Retinal pigment epithelial cell (primary cell): ENCODE measurements around the gene KLHL13.
"Not testable (repeated sequence)": the region's sequence is repeated elsewhere in the genome, so short reads cannot be mapped to it uniquely, and the experiment has no call there.

Experiments used
- DNase-seq: peaks from one replicate; pipeline ENCODE4 v3.0.0-alpha.2; 2010; ENCODE audit warnings: low read depth
- H3K4me3 ChIP-seq: 2 replicates; pipeline ENCODE4 v1.5.1; 2011; ENCODE audit warnings: mild to moderate bottlenecking, low read length, control low read depth, moderate library complexity
- CTCF ChIP-seq: conservative IDR thresholded peaks from 2 replicates; pipeline ENCODE4 v1.5.1; 2011; ENCODE audit warnings: low read depth, low read length, control low read depth, inconsistent platforms

Gene KLHL13

DNA sequence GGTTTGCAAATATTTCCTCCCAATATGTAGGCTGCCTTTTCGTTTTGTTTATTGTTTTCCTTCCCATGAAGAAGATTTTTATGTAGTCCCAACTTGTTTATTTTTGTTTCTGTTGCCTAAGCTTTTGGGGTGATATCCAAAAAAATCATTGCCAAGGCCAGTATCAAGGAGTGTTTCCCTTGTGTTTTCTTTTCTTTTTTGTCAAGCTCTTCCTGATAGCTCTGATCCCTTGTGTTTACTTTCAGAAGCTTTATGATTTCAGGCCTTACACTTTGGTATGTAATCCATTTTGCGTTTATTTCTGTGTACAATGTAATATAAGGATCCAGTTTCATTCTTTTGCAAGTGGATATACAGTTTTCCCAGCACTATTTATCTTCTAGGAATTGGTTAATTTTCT, 93.9 kb downstream of the KLHL13 start:
- no peak overlapping the region for H3K4me3 ChIP-seq
- TF ChIP-seq CTCF: no peak
- no peak for DNase-seq

DNA sequence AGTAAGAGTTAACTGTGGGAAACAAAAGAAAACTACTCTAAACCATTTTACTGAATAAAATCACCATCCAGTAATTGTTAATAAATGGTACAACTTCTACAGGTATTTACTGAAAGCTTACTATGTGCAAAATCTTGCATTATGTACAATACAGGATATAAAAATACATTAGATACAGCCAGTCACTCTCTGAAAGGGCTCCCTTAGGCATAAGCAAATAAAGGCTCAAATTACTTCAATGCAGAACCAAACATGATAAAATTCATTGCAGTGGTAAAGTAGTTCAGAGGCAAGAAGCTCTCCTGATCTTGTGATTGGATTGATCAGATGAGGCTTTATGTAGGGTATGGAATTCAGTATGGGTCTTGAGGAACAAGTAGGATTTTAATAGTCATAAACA, 100.2 kb downstream of the KLHL13 start:
- TF ChIP-seq CTCF: no peak
- H3K4me3 ChIP-seq: no peak overlapping the region
- DNase-seq: no peak

DNA sequence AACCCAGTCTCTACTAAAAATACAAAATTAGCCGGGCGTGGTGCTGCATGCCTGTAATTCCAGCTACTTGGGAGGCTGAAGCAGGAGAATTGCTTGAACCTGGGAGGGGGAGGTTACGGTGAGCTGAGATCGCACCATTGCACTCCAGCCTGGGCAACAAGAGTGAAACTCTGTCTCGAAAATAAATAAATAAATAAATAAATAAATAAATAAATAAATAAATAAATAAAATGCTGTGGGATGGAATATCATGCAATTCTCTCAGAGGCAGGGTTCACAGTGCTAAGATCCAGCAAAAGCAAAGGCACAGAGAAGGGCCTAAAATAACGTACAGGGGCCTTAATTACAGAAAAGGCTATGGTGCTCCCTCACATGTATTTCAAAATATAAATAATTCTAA, 114.2 kb downstream of the KLHL13 start:
- DNase-seq, H3K4me3 ChIP-seq: not testable (repeated sequence)

- DNase-seq: no peak
- no peak overlapping the region for H3K4me3 ChIP-seq
- no peak for TF ChIP-seq CTCF
Measured at GRCh38 chrX:118000518-118000917, 116.1 kb downstream of the KLHL13 start.

GRCh38 chrX:117998171-117998570, 118.4 kb downstream of the KLHL13 start:
- no peak overlapping the region for H3K4me3 ChIP-seq
- TF ChIP-seq CTCF: no peak
- DNase-seq: no peak

GRCh38 chrX:117996918-117997480, 119.6 kb downstream of the KLHL13 start:
- TF ChIP-seq CTCF: no peak
- DNase-seq: no peak
- H3K4me3 ChIP-seq: no peak overlapping the region

DNA sequence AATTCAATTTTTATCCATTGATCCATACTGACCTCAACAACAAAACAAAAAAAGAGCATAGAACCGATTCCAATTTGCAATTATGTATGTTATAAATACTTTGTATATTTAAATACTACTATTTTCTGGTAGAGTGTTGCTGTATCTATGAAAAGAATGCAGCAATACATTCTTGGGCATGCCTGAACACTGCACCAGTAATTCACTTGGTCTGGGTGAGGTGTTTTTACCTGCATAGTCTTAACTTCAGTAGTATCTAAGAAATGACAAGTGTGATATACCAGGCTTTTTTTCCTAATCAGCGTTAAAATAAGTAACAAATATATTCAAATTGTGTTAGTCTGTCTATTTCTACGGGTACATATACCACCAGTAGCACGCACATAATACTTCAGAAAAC, 120.2 kb downstream of the KLHL13 start:
- TF ChIP-seq CTCF: no peak
- DNase-seq: no peak
- no peak overlapping the region for H3K4me3 ChIP-seq

- no peak for DNase-seq
- no peak for TF ChIP-seq CTCF
- H3K4me3 ChIP-seq: no peak overlapping the region
Measured at GRCh38 chrX:117995378-117995777, 121.2 kb downstream of the KLHL13 start.
